ENCODE results near the gene ZNF532. TPM values are rescaled to one million over a fixed set of nuclear protein-coding genes. Genes with fewer than 3 reads are reported as not detected.
A peak's percentile ranks its signal among the peaks of the same experiment; 100 is the strongest.

Gene ZNF532
- polyA plus RNA-seq, 3 donors: 0.76 to 18.5 (median 1.7) TPM

- H3K9me3 Mint-ChIP-seq: peaks cover 0 to 5% (median 3%) of the 10 kb centered on the region in 7 donors
- intact Hi-C loops (cut with micrococcal nuclease): no loop called here
- Histone ChIP-seq H2AFZ (ENCODE audit: insufficient read depth, low read depth, low read length, poor library complexity, severe bottlenecking) (no peak overlapping the region), H3K36me3 (replicated peaks in 1 of 2; ENCODE audit: control insufficient read depth in 1 of 2, insufficient read depth in 2 of 2, low read length in 2 of 2) (no peaks in the 10 kb centered on the region), H3K4me3 (replicated peaks in 1 of 3; ENCODE audit: low read depth in 2 of 3, low read length in 3 of 3) (no peak overlapping the region), H4K20me1 (ENCODE audit: insufficient read depth, low read length) (no peaks in the 10 kb centered on the region), H3K9ac (ENCODE audit: insufficient read depth, low read length, poor library complexity, severe bottlenecking) (no peak overlapping the region), H3K4me2 (replicated peaks; ENCODE audit: extremely low read depth, low read length, poor library complexity, severe bottlenecking) (no peak overlapping the region), H3K27me3 (ENCODE audit: control insufficient read depth in 2 of 2, insufficient read depth in 2 of 2, low read length in 2 of 2) (no peaks in the 10 kb centered on the region), H3K9me3 (replicated peaks in 1 of 2; ENCODE audit: control insufficient read depth in 1 of 2, insufficient read depth in 1 of 2, low read length in 2 of 2) (peaks cover 0 to 2% of the 10 kb centered on the region in 2 donors), H3K79me2 (ENCODE audit: insufficient read depth, low read length) (no peaks in the 10 kb centered on the region), H3K27ac (ENCODE audit: low read depth in 1 of 2, low read length in 2 of 2) (no peak overlapping the region), H3K4me1 (ENCODE audit: control insufficient read depth in 1 of 2, insufficient read depth in 2 of 2, low read length in 2 of 2) (no peaks in the 10 kb centered on the region)
- H3K36me3 Mint-ChIP-seq: peaks cover 0 to 1% of the 10 kb centered on the region in 2 donors
- H3K4me3 Mint-ChIP-seq: no peak overlapping the region
- no peak for TF ChIP-seq CTCF (IDR thresholded peaks at IDR 0.05)
- WGBS (ENCODE audit: insufficient coverage): 81% methylated on average over 3 of the region's 6 CpGs
- peaks cover 0 to 7% (median 4%) of the 10 kb centered on the region in 3 donors for H3K27me3 Mint-ChIP-seq (ENCODE audit: low read depth in 3 of 3)
- no peak for DNase-seq
- peaks cover 2% of the 10 kb centered on the region for H3K4me1 Mint-ChIP-seq
- peak overlapping the region in 1 of 7 donors; percentile 12 for H3K27ac Mint-ChIP-seq
Measured at GRCh38 chr18:58929206-58929605, 64.5 kb downstream of the ZNF532 start.

DNA sequence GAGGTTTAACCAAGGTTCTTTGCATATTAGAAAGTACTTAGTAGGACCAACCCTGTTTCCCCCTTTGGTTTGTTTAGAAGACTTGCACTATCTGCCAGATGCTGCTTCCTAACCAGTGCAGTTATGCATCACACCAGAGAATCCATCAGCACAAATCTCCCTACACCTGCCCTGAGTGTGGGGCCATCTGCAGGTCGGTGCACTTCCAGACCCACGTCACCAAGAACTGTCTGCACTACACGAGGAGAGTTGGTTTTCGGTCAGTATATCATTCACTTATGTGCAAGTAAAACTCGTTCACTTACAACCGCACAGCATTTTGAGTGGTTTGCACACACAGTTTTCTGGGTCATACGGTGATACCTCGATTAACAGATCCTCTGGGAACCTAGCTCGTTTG, 69.7 kb downstream of the ZNF532 start:
- no peaks in the 10 kb centered on the region for H4K20me1 ChIP-seq (ENCODE audit: insufficient read depth, low read length)
- H3K27me3 Mint-ChIP-seq (ENCODE audit: low read depth in 3 of 3): peaks cover 0 to 2% (median 0%) of the 10 kb centered on the region in 3 donors
- no peaks in the 10 kb centered on the region for H3K9me3 ChIP-seq (replicated peaks in 1 of 2; ENCODE audit: control insufficient read depth in 1 of 2, insufficient read depth in 1 of 2, low read length in 2 of 2)
- H3K4me1 ChIP-seq (ENCODE audit: control insufficient read depth in 1 of 2, insufficient read depth in 2 of 2, low read length in 2 of 2): peaks cover 18 to 23% of the 10 kb centered on the region in 2 donors
- no peaks in the 10 kb centered on the region for H3K27me3 ChIP-seq (ENCODE audit: control insufficient read depth in 2 of 2, insufficient read depth in 2 of 2, low read length in 2 of 2)
- TF ChIP-seq CTCF (IDR thresholded peaks at IDR 0.05): no peak
- H3K79me2 ChIP-seq (ENCODE audit: insufficient read depth, low read length): no peaks in the 10 kb centered on the region
- H3K9ac ChIP-seq (ENCODE audit: insufficient read depth, low read length, poor library complexity, severe bottlenecking): no peak overlapping the region
- H3K9me3 Mint-ChIP-seq: peaks cover 0 to 2% (median 2%) of the 10 kb centered on the region in 7 donors
- peak overlapping the region in 1 of 7 donors; percentile 48 for H3K27ac Mint-ChIP-seq
- peaks cover 1 to 9% of the 10 kb centered on the region in 2 donors for H3K36me3 Mint-ChIP-seq
- WGBS (ENCODE audit: insufficient coverage): 96% methylated on average over 8 of the region's 9 CpGs
- H3K4me1 Mint-ChIP-seq: peaks cover 27% of the 10 kb centered on the region
- intact Hi-C loops (cut with micrococcal nuclease): no loop called here
- no peak overlapping the region for H2AFZ ChIP-seq (ENCODE audit: insufficient read depth, low read depth, low read length, poor library complexity, severe bottlenecking)
- no peak overlapping the region for H3K4me2 ChIP-seq (replicated peaks; ENCODE audit: extremely low read depth, low read length, poor library complexity, severe bottlenecking)
- H3K27ac ChIP-seq (ENCODE audit: low read depth in 1 of 2, low read length in 2 of 2): no peak overlapping the region
- no peak overlapping the region for H3K4me3 Mint-ChIP-seq
- DNase-seq: no peak
- H3K36me3 ChIP-seq (replicated peaks in 1 of 2; ENCODE audit: control insufficient read depth in 1 of 2, insufficient read depth in 2 of 2, low read length in 2 of 2): no peaks in the 10 kb centered on the region
- no peak overlapping the region for H3K4me3 ChIP-seq (replicated peaks in 1 of 3; ENCODE audit: low read depth in 2 of 3, low read length in 3 of 3)

All from CD14-positive monocyte (primary cell).